Activated naive CD8-positive, alpha-beta T cell treated with anti-CD3 and anti-CD28 coated beads, Interleukin-2, amount 50 U/mL, for 24 hours (primary cell): ENCODE results near the gene ZNF429.
"Not testable (repeated sequence)": the region's sequence is repeated elsewhere in the genome, so short reads cannot be mapped to it uniquely, and the experiment has no call there.

ENCODE experiments used
- ATAC-seq: fragments of 150-1000 bp; cut with Tn5 transposase; one replicate; pipeline ENCODE4 v1.10.0; 2021
- DNase-seq: peaks from one replicate; pipeline ENCODE4 v3.0.0; 2021
- H3K27ac Mint-ChIP-seq: one replicate; pipeline ENCODE4 v1.8.0; 2021; ENCODE audit warnings: mild to moderate bottlenecking, mixed read lengths
- H3K27me3 Mint-ChIP-seq: one replicate; pipeline ENCODE4 v1.8.0; 2021; ENCODE audit warnings: mixed read lengths
- H3K36me3 Mint-ChIP-seq: one replicate; pipeline ENCODE4 v1.8.0; 2021; ENCODE audit warnings: low read depth, mixed read lengths
- H3K4me1 Mint-ChIP-seq: one replicate; pipeline ENCODE4 v1.8.0; 2021; ENCODE audit warnings: mixed read lengths
- H3K4me3 Mint-ChIP-seq: one replicate; pipeline ENCODE4 v1.8.0; 2021; ENCODE audit warnings: mild to moderate bottlenecking, moderate library complexity, mixed read lengths
- H3K9me3 Mint-ChIP-seq: one replicate; pipeline ENCODE4 v1.8.0; 2021; ENCODE audit warnings: mixed read lengths

ZNF429 gene

GRCh38 chr19:21491146-21491545 lies 14.3 kb upstream of the ZNF429 start:
- no peaks in the 10 kb centered on the region for H3K4me1 Mint-ChIP-seq
- H3K4me3 Mint-ChIP-seq: no peak overlapping the region
- no peaks in the 10 kb centered on the region for H3K27me3 Mint-ChIP-seq
- ATAC-seq: no peak
- peaks cover 10% of the 10 kb centered on the region for H3K9me3 Mint-ChIP-seq
- H3K27ac Mint-ChIP-seq: no peak overlapping the region
- no peak for DNase-seq
- no peaks in the 10 kb centered on the region for H3K36me3 Mint-ChIP-seq

- no peak overlapping the region for H3K4me3 Mint-ChIP-seq
- H3K36me3 Mint-ChIP-seq: no peaks in the 10 kb centered on the region
- DNase-seq (no peak), ATAC-seq (no peak)
- H3K4me1 Mint-ChIP-seq: no peaks in the 10 kb centered on the region
- H3K27ac Mint-ChIP-seq: no peak overlapping the region
- peaks cover 10% of the 10 kb centered on the region for H3K9me3 Mint-ChIP-seq
- no peaks in the 10 kb centered on the region for H3K27me3 Mint-ChIP-seq
Measured at GRCh38 chr19:21492947-21493906, 12.2 kb upstream of the ZNF429 start.

- Mint-ChIP-seq H3K36me3 (no peaks in the 10 kb centered on the region), H3K9me3 (peaks cover 10% of the 10 kb centered on the region), H3K4me3 (no peak overlapping the region), H3K27me3 (no peaks in the 10 kb centered on the region), H3K4me1 (no peaks in the 10 kb centered on the region), H3K27ac (no peak overlapping the region)
- DNase-seq: no peak
- no peak for ATAC-seq
Measured at GRCh38 chr19:21496876-21497275, 8.5 kb upstream of the ZNF429 start.

GRCh38 chr19:21498651-21499050 lies 6.8 kb upstream of the ZNF429 start:
- no peak overlapping the region for H3K27ac Mint-ChIP-seq
- H3K4me1 Mint-ChIP-seq: no peaks in the 10 kb centered on the region
- ATAC-seq (no peak), DNase-seq (no peak)
- no peaks in the 10 kb centered on the region for H3K36me3 Mint-ChIP-seq
- H3K4me3 Mint-ChIP-seq: no peak overlapping the region
- H3K9me3 Mint-ChIP-seq: peaks cover 15% of the 10 kb centered on the region
- H3K27me3 Mint-ChIP-seq: no peaks in the 10 kb centered on the region

- Mint-ChIP-seq H3K4me1 (peaks cover 37% of the 10 kb centered on the region), H3K4me3 (no peak overlapping the region), H3K27ac (no peak overlapping the region)
Measured at GRCh38 chr19:21508198-21508597, 2.8 kb downstream of the ZNF429 start.

GRCh38 chr19:21511058-21511457 lies 5.7 kb downstream of the ZNF429 start:
- H3K4me3 Mint-ChIP-seq, DNase-seq, ATAC-seq, H3K27ac Mint-ChIP-seq, H3K27me3 Mint-ChIP-seq: not testable (repeated sequence)
- Mint-ChIP-seq H3K4me1 (peaks cover 25% of the 10 kb centered on the region), H3K36me3 (peaks cover 62% of the 10 kb centered on the region), H3K9me3 (peaks cover 36% of the 10 kb centered on the region)

More at GRCh38 chr19:21508198-21508597, 2.8 kb downstream of the ZNF429 start:
- H3K27me3 Mint-ChIP-seq: no peaks in the 10 kb centered on the region
- peaks cover 21% of the 10 kb centered on the region for H3K9me3 Mint-ChIP-seq
- DNase-seq: no peak
- H3K36me3 Mint-ChIP-seq: peaks cover 46% of the 10 kb centered on the region
- ATAC-seq: no peak

GRCh38 chr19:21512609-21513008 lies 7.2 kb downstream of the ZNF429 start:
- H3K4me3 Mint-ChIP-seq, DNase-seq, H3K27ac Mint-ChIP-seq, ATAC-seq, H3K27me3 Mint-ChIP-seq: not testable (repeated sequence)
- H3K9me3 Mint-ChIP-seq: peaks cover 46% of the 10 kb centered on the region
- H3K4me1 Mint-ChIP-seq: peaks cover 12% of the 10 kb centered on the region
- H3K36me3 Mint-ChIP-seq: peaks cover 64% of the 10 kb centered on the region

- Mint-ChIP-seq H3K27me3 (no peaks in the 10 kb centered on the region), H3K4me3 (no peak overlapping the region), H3K9me3 (peaks cover 45% of the 10 kb centered on the region), H3K4me1 (peaks cover 2% of the 10 kb centered on the region), H3K36me3 (peaks cover 64% of the 10 kb centered on the region), H3K27ac (no peak overlapping the region)
- ATAC-seq (no peak), DNase-seq (no peak)
Measured at GRCh38 chr19:21513651-21514050, 8.2 kb downstream of the ZNF429 start.

- peaks cover 85% of the 10 kb centered on the region for H3K36me3 Mint-ChIP-seq
- H3K9me3 Mint-ChIP-seq: peaks cover 69% of the 10 kb centered on the region
Measured at GRCh38 chr19:21519488-21519887, 14.1 kb downstream of the ZNF429 start.

GRCh38 chr19:21532904-21533303 lies 27.5 kb downstream of the ZNF429 start:
- Mint-ChIP-seq H3K36me3 (peaks cover 83% of the 10 kb centered on the region), H3K4me1 (no peaks in the 10 kb centered on the region), H3K27ac (no peak overlapping the region), H3K4me3 (no peak overlapping the region), H3K27me3 (no peaks in the 10 kb centered on the region), H3K9me3 (peaks cover 56% of the 10 kb centered on the region)
- ATAC-seq (no peak), DNase-seq (no peak)

More at GRCh38 chr19:21519488-21519887, 14.1 kb downstream of the ZNF429 start:
- DNase-seq: no peak
- Mint-ChIP-seq H3K27me3 (no peaks in the 10 kb centered on the region), H3K4me3 (no peak overlapping the region), H3K4me1 (no peaks in the 10 kb centered on the region), H3K27ac (no peak overlapping the region)
- no peak for ATAC-seq

GRCh38 chr19:21536741-21537290 lies 31.4 kb downstream of the ZNF429 start:
- Mint-ChIP-seq H3K36me3 (peaks cover 67% of the 10 kb centered on the region), H3K9me3 (peaks cover 58% of the 10 kb centered on the region)
- not testable (repeated sequence) for H3K4me3 Mint-ChIP-seq, ATAC-seq, H3K27ac Mint-ChIP-seq, H3K27me3 Mint-ChIP-seq, H3K4me1 Mint-ChIP-seq, DNase-seq

- ATAC-seq (no peak), DNase-seq (no peak)
- no peaks in the 10 kb centered on the region for H3K4me1 Mint-ChIP-seq
- H3K36me3 Mint-ChIP-seq: peaks cover 53% of the 10 kb centered on the region
- no peak overlapping the region for H3K4me3 Mint-ChIP-seq
- H3K9me3 Mint-ChIP-seq: peaks cover 20% of the 10 kb centered on the region
- H3K27me3 Mint-ChIP-seq: no peaks in the 10 kb centered on the region
- no peak overlapping the region for H3K27ac Mint-ChIP-seq
Measured at GRCh38 chr19:21559444-21559843, 54.0 kb downstream of the ZNF429 start.

GRCh38 chr19:21564406-21564805 lies 59.0 kb downstream of the ZNF429 start:
- H3K4me3 Mint-ChIP-seq: no peak overlapping the region
- peaks cover 28% of the 10 kb centered on the region for H3K9me3 Mint-ChIP-seq
- H3K36me3 Mint-ChIP-seq: peaks cover 40% of the 10 kb centered on the region
- no peaks in the 10 kb centered on the region for H3K27me3 Mint-ChIP-seq
- peaks cover 9% of the 10 kb centered on the region for H3K4me1 Mint-ChIP-seq
- H3K27ac Mint-ChIP-seq: no peak overlapping the region
- DNase-seq: no peak
- ATAC-seq: no peak

GRCh38 chr19:21566073-21566472 lies 60.7 kb downstream of the ZNF429 start:
- peaks cover 9% of the 10 kb centered on the region for H3K4me1 Mint-ChIP-seq
- no peak overlapping the region for H3K4me3 Mint-ChIP-seq
- no peaks in the 10 kb centered on the region for H3K27me3 Mint-ChIP-seq
- no peak overlapping the region for H3K27ac Mint-ChIP-seq
- peaks cover 38% of the 10 kb centered on the region for H3K9me3 Mint-ChIP-seq
- ATAC-seq (no peak), DNase-seq (no peak)
- peaks cover 30% of the 10 kb centered on the region for H3K36me3 Mint-ChIP-seq

GRCh38 chr19:21567806-21568205 lies 62.4 kb downstream of the ZNF429 start:
- not testable (repeated sequence) for H3K27me3 Mint-ChIP-seq, DNase-seq, H3K27ac Mint-ChIP-seq, ATAC-seq, H3K4me1 Mint-ChIP-seq
- Mint-ChIP-seq H3K4me3 (peak overlapping the region; percentile 25), H3K9me3 (peaks cover 48% of the 10 kb centered on the region), H3K36me3 (peaks cover 23% of the 10 kb centered on the region)
